ENCODE data around the gene MST1R. TPM values are rescaled to one million over a fixed set of nuclear protein-coding genes. Genes with fewer than 3 reads are reported as not detected.
"Not testable (repeated sequence)": the region's sequence is repeated elsewhere in the genome, so short reads cannot be mapped to it uniquely, and the experiment has no call there.

MST1R gene
- polyA plus RNA-seq, 6 donors from 2014 or later = not detected

GRCh38 chr3:49906073-49906743, 2.5 kb upstream of the MST1R start:
- no peaks in the 10 kb centered on the region for H3K9me3 Mint-ChIP-seq
- DNase-seq (peak; percentile 34), ATAC-seq (ENCODE audit: low read depth in 2 of 2) (peak; percentile 38 to 48)
- peaks cover 26 to 32% (median 29%) of the 10 kb centered on the region in 3 donors for H3K4me1 Mint-ChIP-seq
- H3K36me3 Mint-ChIP-seq = peaks cover 4 to 11% of the 10 kb centered on the region in 2 donors
- H3K4me3 Mint-ChIP-seq = peak overlapping the region; percentile 55 to 88 (median 70)
- peak overlapping the region; percentile 2 to 93 (median 75) for H3K27ac Mint-ChIP-seq
- H3K27me3 Mint-ChIP-seq = no peaks in the 10 kb centered on the region

GRCh38 chr3:49904448-49904847, 775 bp upstream of the MST1R start:
- ATAC-seq (ENCODE audit: low read depth in 2 of 2); DNase-seq; H3K27me3 Mint-ChIP-seq; H3K9me3 Mint-ChIP-seq; H3K36me3 Mint-ChIP-seq: not testable (repeated sequence)
- Mint-ChIP-seq H3K4me1 (peaks cover 26 to 32% (median 29%) of the 10 kb centered on the region in 3 donors), H3K4me3 (peak overlapping the region; percentile 47 to 93 (median 82)), H3K27ac (peak overlapping the region in 3 of 6 donors; percentile 37 to 90 (median 68))

GRCh38 chr3:49902511-49903345, 945 bp downstream of the MST1R start:
- no peak overlapping the region for H3K27ac Mint-ChIP-seq
- no peaks in the 10 kb centered on the region for H3K27me3 Mint-ChIP-seq
- DNase-seq (no peak), ATAC-seq (ENCODE audit: low read depth in 2 of 2) (no peak)
- peaks cover 26 to 32% (median 29%) of the 10 kb centered on the region in 3 donors for H3K4me1 Mint-ChIP-seq
- H3K4me3 Mint-ChIP-seq = peak overlapping the region in 3 of 8 donors; percentile 36 to 82 (median 60)
- no peaks in the 10 kb centered on the region for H3K36me3 Mint-ChIP-seq
- H3K9me3 Mint-ChIP-seq = no peaks in the 10 kb centered on the region

GRCh38 chr3:49901366-49902339, 2.0 kb downstream of the MST1R start:
- peak overlapping the region in 1 of 8 donors; percentile 59 for H3K4me3 Mint-ChIP-seq
- peak overlapping the region in 1 of 6 donors; percentile 47 for H3K27ac Mint-ChIP-seq
- no peak for DNase-seq
- peaks cover 20 to 25% (median 23%) of the 10 kb centered on the region in 3 donors for H3K4me1 Mint-ChIP-seq
- H3K9me3 Mint-ChIP-seq = no peaks in the 10 kb centered on the region
- no peaks in the 10 kb centered on the region for H3K36me3 Mint-ChIP-seq
- no peak for ATAC-seq (ENCODE audit: low read depth in 2 of 2)
- H3K27me3 Mint-ChIP-seq = no peaks in the 10 kb centered on the region

GRCh38 chr3:49900491-49901153, 3.1 kb downstream of the MST1R start:
- peaks cover 11 to 15% (median 13%) of the 10 kb centered on the region in 3 donors for H3K4me1 Mint-ChIP-seq
- no peaks in the 10 kb centered on the region for H3K9me3 Mint-ChIP-seq
- no peaks in the 10 kb centered on the region for H3K27me3 Mint-ChIP-seq
- H3K36me3 Mint-ChIP-seq = no peaks in the 10 kb centered on the region
- DNase-seq (no peak), ATAC-seq (ENCODE audit: low read depth in 2 of 2) (no peak)
- no peak overlapping the region for H3K27ac Mint-ChIP-seq
- no peak overlapping the region for H3K4me3 Mint-ChIP-seq

GRCh38 chr3:49899815-49900214, 3.9 kb downstream of the MST1R start:
- H3K4me3 Mint-ChIP-seq = no peak overlapping the region
- ATAC-seq (ENCODE audit: low read depth in 2 of 2) (no peak), DNase-seq (no peak)
- H3K27ac Mint-ChIP-seq = peak overlapping the region in 1 of 6 donors; percentile 28
- H3K9me3 Mint-ChIP-seq = no peaks in the 10 kb centered on the region
- no peaks in the 10 kb centered on the region for H3K36me3 Mint-ChIP-seq
- H3K4me1 Mint-ChIP-seq = peaks cover 7 to 8% (median 8%) of the 10 kb centered on the region in 3 donors
- no peaks in the 10 kb centered on the region for H3K27me3 Mint-ChIP-seq

DNA sequence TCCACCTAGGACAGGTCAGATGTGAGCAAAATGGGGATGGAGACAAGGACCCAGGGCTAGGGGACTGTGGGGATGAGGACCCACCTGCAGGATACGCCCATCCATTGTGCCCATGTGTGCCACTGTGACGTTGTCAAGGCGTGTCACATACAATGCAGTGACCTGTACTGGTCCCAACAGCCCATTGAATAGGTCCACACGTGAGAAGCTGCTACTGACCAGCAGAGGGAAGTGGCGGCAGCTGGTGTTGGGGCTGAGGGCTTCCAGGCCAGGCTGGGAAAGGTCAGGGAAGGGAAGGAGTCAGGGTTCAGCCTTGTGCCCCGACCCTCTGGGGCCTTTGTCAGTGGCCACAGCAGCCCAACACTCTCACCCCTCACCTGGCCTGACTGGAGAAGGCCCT, 4.7 kb downstream of the MST1R start:
- Mint-ChIP-seq H3K36me3 (no peaks in the 10 kb centered on the region), H3K4me3 (no peak overlapping the region), H3K27ac (peak overlapping the region in 1 of 6 donors; percentile 44), H3K9me3 (no peaks in the 10 kb centered on the region), H3K27me3 (no peaks in the 10 kb centered on the region), H3K4me1 (peaks cover 2 to 5% (median 4%) of the 10 kb centered on the region in 3 donors)
- ATAC-seq (ENCODE audit: low read depth in 2 of 2) (no peak), DNase-seq (no peak)

- no peaks in the 10 kb centered on the region for H3K9me3 Mint-ChIP-seq
These were observed 7.3 kb downstream of the MST1R start for GRCh38 chr3:49896345-49896744.

GRCh38 chr3:49895791-49896190, 7.9 kb downstream of the MST1R start:
- peak overlapping the region in 1 of 6 donors; percentile 68 for H3K27ac Mint-ChIP-seq
- H3K4me3 Mint-ChIP-seq = no peak overlapping the region
- H3K36me3 Mint-ChIP-seq = no peaks in the 10 kb centered on the region
- ATAC-seq (ENCODE audit: low read depth in 2 of 2) = no peak
- DNase-seq = no peak
- H3K9me3 Mint-ChIP-seq = no peaks in the 10 kb centered on the region
- H3K27me3 Mint-ChIP-seq = no peaks in the 10 kb centered on the region
- H3K4me1 Mint-ChIP-seq = no peaks in the 10 kb centered on the region

More at GRCh38 chr3:49896345-49896744, 7.3 kb downstream of the MST1R start:
- Mint-ChIP-seq H3K4me3 (no peak overlapping the region), H3K36me3 (no peaks in the 10 kb centered on the region), H3K27me3 (no peaks in the 10 kb centered on the region), H3K4me1 (peaks cover 0 to under 1% (median 0%) of the 10 kb centered on the region in 3 donors), H3K27ac (peak overlapping the region in 1 of 6 donors; percentile 26)
- DNase-seq (no peak), ATAC-seq (ENCODE audit: low read depth in 2 of 2) (no peak)

GRCh38 chr3:49889296-49889695, 14.4 kb downstream of the MST1R start:
- H3K4me1 Mint-ChIP-seq = no peaks in the 10 kb centered on the region
- no peak for DNase-seq
- H3K4me3 Mint-ChIP-seq = no peak overlapping the region
- H3K36me3 Mint-ChIP-seq = no peaks in the 10 kb centered on the region
- H3K27ac Mint-ChIP-seq = no peak overlapping the region
- H3K9me3 Mint-ChIP-seq = no peaks in the 10 kb centered on the region
- no peak for ATAC-seq (ENCODE audit: low read depth in 2 of 2)
- H3K27me3 Mint-ChIP-seq = no peaks in the 10 kb centered on the region

DNA sequence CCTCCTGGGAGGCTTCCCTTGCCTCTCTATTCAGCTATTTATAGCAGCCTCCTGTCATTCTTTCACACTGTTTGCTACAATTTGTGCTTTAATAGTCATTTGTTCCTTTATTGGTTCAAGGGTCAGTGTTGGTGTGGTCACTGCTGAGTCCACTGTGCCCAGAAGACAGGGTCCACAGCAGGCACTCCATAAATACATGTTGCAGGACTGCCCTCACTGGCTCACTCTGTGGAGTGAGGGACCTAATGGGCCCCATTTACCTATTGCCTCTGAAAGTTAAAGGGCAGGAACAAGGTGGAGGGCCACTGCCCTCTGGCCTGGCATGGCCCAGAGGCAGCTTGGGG, 16.8 kb downstream of the MST1R start:
- no peaks in the 10 kb centered on the region for H3K9me3 Mint-ChIP-seq
- H3K27me3 Mint-ChIP-seq = peaks cover 0 to 3% (median 2%) of the 10 kb centered on the region in 3 donors
- H3K4me1 Mint-ChIP-seq = no peaks in the 10 kb centered on the region
- H3K36me3 Mint-ChIP-seq = no peaks in the 10 kb centered on the region
- DNase-seq (no peak), ATAC-seq (ENCODE audit: low read depth in 2 of 2) (no peak)
- H3K27ac Mint-ChIP-seq = peak overlapping the region in 2 of 6 donors; percentile 50 to 69
- H3K4me3 Mint-ChIP-seq = no peak overlapping the region

GRCh38 chr3:49883998-49884397, 19.7 kb downstream of the MST1R start:
- H3K27ac Mint-ChIP-seq = no peak overlapping the region
- ATAC-seq (ENCODE audit: low read depth in 2 of 2) (no peak), DNase-seq (no peak)
- H3K4me3 Mint-ChIP-seq = no peak overlapping the region
- H3K9me3 Mint-ChIP-seq = no peaks in the 10 kb centered on the region
- peaks cover 0 to 8% (median 6%) of the 10 kb centered on the region in 3 donors for H3K27me3 Mint-ChIP-seq
- no peaks in the 10 kb centered on the region for H3K4me1 Mint-ChIP-seq
- H3K36me3 Mint-ChIP-seq = no peaks in the 10 kb centered on the region
